SH-SY5Y (cell line): ENCODE data around the gene NT5M.

Experiments
- GATA2 ChIP-seq: IDR thresholded peaks from 2 replicates; pipeline ENCODE4 v1.6.1; 2011; ENCODE audit warnings: mild to moderate bottlenecking, low read depth, low read length
- GATA3 ChIP-seq: IDR thresholded peaks from 2 replicates; pipeline ENCODE4 v1.6.1; 2011; ENCODE audit warnings: low read depth, mild to moderate bottlenecking, low read length, moderate library complexity

The NT5M gene

DNA sequence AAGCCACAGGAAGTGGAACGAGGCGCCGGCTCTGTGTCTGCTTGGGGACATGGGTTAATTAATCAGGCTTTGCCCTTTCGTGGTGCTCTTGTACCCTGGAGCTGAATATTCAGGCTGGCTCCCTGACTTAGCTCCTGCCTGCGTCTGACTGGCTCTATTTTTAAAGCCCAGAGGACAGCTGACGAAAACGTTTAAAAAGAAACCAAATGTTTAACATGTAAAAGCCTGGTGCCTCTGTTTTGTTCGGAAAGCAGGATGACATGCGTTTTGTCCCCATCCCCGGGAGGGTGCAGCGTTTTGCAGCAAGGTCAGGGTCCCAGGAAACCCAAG, 61.1 kb downstream of the NT5M start:
- TF ChIP-seq GATA3 (no peak), GATA2 (no peak)

DNA sequence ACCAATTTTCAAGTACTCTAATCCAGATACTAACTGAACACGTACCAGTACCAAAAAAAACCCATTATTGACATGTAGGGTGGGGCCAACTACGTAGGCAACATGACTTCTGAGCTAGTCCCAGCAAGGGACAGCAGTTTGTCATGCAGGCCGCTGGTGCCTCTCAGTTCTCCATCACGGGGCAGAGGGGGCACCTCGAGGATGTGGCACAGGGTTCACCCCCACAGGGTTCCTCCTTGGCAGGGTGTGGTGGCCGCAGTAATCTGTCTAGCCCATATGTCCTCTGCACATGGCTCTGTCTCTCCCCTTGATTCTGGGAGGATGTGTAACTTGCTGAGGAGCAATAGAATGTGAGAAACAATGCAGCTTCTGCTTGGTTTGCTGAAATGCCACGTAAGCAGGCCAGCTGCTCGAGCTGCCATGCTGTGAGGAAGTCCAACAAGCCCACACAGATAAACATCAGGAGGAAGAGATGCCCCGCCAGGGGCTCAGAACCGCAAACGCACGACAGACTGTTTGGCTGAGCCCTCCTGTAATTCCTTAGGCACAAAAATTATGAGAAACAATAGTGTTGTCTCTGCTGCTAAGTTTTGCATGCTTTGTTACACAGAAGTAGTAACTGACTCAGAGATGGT, 62.4 kb downstream of the NT5M start:
- TF ChIP-seq GATA3 (no peak), GATA2 (no peak)

DNA sequence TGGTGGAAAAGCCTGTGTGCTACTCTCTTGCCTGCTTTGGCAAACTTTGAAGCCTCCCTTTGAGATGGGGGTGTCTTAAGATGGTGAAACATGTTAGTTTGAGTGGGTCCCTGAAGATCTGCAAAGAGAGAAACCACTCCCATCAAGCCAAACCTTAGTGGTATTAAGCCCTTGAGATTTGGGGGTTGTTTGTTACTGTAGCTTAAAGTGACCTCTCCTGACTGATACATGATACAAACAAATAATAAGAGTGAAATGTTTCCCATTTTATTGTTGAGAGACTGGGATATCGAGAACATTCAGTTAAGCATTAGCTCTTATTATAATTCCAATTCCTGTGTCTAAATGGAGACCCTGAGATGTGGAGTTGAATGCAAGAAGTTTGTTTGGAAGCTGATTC, 63.1 kb downstream of the NT5M start:
- TF ChIP-seq GATA3, result no peak
- TF ChIP-seq GATA2, result no peak

DNA sequence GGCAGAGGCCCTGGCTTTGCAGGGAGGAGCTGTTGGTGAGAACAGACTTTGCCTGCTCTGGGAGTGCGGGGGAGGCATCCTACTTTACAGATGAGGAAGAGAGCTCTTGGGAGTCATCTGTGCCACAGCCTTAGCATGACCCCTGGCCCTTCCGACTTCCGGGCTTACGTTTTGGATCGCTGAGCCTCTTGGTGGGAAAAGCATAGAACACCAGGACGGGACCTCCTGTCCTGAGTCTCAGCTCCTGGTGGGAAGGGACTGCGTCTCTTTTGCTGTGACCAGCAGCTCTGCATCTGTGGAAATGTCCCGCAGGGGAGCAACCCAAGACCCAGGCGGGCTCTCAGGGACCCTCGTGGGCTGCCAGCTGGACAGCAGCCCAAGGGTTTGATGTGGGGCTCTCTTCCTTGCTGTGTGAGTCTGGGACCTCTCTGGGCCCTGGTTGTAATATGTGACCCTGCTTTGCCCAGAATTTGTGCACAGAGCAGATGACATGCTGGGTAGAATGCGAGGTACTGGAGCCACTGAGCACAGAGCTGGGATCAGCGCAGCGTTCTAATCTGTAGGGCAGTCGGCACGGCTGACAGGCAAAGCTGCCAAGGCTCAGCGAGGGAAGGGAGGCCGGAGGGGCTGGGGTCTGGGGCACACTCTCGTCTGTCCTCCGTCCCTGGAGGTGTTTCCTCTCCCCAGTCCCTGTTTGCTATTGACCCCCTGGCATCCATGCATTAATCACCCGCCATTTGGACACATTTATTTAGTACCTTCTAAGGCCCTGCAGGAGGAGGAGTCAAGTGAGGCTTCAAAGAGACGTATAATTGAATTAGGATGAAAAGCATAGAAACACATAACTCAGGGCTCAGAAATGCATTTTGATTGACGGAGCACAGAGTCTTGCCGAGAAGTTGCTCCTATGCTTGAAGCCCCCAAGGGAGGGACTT, 64.0 kb downstream of the NT5M start:
- TF ChIP-seq GATA2, result no peak
- no peak for TF ChIP-seq GATA3

DNA sequence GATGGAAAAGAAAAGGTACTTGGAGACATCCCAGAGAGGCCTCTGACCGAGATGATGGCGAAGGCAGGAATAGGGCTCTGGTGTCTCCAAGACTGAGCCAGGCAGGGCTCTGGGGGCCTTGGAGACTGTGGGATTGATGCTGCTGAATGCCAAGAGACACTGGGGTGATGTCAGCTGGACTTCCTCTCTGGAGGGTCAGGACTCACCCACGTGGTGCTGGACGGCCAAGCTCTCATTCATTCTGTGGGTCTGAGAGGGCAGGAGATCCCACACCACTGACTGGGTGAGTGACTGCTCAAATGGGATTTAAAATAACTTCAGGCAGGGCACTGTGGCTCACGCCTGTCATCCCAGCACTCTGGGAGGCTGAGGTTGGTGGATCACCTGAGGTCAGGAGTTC, 64.8 kb downstream of the NT5M start:
- TF ChIP-seq GATA2 (no peak), GATA3 (no peak)

DNA sequence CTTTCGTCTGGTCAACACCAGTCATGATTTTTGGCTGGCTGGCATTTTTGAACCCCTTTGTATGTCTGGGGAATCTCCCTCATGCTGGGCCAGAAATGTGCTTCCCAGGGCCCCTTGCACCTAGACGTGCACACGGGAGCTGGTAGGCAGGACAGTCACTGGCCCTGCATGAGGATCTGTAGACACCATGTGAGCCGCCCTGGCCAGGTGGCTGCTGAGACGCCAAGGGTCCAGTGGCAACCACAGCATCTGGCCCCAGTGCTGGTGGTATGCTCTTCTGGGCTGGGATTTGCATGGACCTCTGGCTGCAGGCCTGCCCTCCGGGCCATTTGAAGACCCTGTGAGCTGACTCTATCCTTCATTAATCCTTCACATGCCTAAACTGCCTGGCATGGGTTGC, 67.5 kb downstream of the NT5M start:
- TF ChIP-seq GATA2 (no peak), GATA3 (no peak)

DNA sequence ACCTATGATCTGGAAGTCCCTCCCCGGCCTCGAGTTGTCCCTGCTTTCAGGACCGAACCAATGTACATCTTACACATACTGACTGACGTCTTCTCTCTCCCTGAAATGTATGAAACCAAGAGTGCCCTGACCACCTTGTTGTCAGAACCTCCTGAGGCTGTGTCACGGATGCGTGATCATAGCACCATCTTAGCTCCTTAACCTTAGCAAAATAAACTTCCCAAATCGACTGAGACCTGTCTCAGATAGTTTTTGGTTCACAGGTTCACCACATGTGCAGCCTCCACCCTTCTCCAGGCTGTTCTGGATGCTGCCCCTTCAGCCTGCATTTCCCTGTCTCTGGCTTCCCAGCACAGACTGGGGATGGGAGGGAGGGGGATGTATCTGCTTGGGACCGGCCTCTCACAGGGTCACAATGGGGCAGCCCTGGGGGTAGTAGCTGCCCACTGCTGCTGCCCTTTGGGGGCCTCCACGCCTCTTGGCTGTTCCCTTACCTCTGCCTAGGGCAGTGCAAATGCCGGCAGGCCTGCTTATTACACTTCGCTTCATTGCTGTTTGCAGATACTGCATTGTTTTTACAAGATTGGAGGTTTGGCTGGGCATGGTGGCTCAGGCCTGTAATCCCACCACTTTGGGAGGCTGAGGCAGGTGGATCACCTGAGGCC, 69.8 kb downstream of the NT5M start:
- TF ChIP-seq GATA3 (no peak), GATA2 (no peak)

DNA sequence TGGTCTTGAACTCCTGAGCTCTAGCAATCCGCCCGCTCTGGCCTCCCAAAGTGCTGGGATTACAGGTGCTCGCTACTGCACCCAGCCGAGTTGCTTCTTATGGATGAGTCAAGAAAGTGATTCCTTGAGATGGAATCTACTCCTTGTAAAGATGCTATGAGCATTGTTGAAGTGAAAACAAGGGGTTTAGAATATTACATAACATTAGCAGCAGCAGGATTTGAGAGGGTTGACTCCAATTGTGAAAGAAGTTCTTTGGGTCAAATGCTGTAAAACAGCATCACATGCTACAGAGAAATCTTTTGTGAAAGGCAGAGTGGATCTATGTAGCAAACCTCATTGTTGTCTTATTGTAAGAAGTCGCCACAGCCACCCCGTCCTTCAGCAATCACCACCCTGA, 72.7 kb downstream of the NT5M start:
- TF ChIP-seq GATA2 (no peak), GATA3 (no peak)

DNA sequence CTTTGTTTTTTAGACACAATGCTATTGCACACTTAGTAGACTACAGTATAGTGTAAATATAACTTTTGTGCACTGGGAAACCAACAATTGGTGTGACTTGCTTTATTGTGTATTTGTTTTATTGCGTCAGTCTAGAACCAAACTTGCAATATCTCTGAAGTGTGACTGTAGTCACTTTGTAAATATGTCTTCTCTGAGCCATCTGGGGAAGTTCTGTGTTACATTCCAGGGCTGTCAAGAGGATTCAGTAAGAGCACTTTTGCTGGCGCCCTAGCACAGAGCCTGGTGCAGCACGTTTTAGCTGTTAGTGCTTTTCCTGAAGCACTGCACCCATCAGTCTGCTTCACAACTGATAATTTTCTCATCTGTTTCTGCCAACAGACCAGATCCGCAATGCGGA, 73.2 kb downstream of the NT5M start:
- no peak for TF ChIP-seq GATA3
- no peak for TF ChIP-seq GATA2

DNA sequence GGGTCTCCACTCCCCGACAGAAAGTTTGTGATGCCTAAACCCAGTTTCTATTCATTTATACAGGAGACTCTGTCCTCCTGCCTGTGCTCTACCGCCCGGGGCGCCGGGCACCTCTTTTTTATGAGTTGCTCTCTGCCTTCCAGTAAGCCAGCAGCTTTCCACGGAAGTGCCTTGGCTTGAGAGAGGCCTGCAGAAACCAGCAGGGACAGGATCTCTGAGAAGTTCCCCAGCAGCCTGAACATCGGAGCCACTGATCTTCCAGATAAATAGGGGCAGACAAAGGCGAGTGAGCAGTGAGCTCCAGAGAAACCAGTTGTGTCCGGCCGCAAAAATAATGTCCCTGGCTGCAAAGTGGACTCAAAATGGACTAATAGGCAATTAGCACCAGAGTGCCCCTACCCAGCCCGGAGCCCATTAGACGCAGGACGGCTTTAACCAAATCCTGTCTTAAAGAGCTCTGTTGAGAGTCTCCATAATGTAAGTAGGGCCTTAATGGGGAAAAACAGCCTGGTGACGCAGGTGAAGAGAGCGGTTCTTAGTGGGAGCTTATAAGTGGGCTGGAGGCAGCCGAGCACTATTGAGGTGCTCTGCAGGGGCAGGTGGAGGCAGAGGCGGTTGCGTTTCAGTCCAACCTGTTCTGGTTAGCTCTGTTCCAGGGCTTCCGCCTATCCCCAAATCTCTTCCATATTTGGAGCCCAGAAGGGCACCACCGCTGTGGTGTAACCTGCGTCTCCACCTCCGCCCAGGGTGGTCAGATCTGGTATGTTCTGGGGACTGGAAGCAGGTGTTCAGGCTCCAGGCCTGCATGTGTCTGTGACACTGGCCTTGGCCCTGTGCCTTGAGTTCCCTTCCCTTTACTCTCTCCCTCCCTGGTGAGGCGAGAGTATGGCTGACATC, 74.1 kb downstream of the NT5M start:
- TF ChIP-seq GATA3 (no peak; the same call in 1 of the 2 replicates), GATA2 (peak; percentile 83)

DNA sequence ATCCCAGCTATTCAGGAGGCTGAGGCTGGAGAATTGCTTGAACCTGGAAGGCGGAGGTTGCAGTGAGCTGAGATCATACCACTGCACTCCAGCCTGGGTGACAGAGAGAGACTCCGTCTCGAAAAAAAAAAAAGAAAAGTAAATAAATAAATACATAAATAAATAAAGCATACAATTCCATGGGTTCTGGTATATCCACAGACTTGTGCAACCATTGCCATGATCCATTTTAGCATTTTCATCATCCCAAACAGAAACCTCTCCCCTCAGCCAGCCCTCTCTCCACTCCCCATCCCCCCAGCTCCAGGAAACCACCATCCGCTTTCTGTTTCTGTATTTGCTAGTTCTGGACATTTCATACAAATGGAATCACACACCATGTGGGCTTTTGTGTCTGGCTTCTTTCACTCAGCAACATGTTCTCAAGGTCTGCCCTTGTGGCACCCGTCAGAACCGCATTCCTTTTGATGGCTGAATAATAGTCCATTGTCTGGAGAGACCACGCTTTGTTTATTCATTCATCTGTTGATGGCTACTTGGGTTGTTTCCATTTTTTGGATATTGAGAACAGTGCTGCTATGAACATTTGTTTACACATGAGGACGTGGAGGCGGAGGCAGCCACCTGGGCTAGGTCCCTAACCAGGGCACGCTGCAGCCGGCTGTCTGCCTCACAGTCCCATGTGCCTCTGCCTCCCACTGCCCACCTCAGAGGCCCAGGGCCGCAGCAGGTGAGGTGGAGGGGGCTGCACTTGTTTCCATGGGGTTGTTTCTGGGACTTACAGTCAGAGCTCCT, 76.2 kb downstream of the NT5M start:
- TF ChIP-seq GATA3, result no peak
- TF ChIP-seq GATA2, result no peak

DNA sequence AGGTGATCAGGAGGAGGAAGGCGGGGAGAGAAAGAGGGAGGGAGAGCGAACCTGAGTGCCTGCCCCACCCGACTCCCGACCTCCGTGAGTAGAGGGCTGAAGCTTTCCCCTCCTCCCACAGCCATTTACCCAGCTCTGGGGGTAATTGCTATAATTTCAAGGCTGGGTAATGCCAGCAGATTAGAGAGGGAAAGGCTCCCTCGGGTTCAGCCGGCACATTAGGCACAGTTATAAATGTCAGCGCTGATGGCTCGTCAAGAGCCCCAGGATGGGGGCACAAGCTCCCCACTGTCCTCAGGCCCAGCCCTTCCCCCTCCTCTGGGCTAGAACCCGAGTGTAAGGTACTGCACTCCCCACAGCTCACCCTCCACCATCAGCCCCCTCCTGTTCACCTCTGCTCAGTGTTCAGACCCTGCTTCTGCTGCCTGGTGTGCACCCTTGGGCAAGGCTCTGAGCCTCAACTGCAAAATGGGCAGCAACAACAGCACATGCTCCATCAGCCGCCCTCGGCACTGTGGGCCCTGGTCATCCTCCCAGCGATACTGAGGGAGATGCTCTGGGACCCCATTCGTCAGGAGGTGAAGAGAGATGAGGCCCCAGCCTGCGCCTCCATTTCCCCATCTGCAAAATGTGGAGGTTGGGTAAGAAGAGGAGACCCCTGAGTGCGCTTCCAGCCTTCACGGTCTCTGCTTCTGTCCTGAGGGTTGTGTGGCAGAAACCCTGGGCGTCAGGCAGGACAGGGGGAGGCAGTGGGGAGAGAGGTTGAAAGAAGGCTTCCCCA, 77.2 kb downstream of the NT5M start:
- TF ChIP-seq GATA2 (no peak), GATA3 (no peak)

DNA sequence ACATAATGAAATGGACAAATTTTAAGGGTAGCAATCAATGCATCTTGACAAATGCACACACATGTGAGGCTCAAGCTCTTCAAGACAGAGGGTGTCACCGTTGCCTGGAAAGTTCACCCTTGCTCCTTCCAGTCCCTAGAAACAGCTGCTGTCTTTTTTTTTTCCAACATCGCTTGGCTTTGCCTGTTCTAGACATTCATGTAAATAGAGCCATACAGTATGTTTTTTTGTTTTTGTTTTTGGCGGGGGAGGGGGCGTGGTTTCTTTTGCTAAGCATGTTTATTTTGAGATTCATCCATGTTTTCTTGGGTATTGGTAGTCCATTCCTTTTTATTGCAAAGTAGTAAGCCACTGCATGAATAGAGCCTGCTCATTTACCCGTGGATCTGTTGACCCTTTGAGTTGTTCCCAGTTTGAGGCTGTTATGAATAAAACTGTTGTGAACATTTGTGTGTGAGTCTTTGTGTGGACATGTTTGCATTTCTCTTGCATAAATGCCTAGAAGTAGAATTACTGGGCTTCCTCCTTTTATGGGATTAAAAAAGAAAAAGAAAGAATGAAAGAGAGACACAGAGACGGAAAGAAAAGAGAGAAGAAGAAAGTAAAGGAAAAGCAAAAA, 78.4 kb downstream of the NT5M start:
- no peak for TF ChIP-seq GATA3
- TF ChIP-seq GATA2, result no peak
